Activated naive CD8-positive, alpha-beta T cell treated with anti-CD3 and anti-CD28 coated beads, Interleukin-2, amount 50 U/mL, for 24 hours (primary cell): ENCODE measurements around the gene MACROD1.

Experiments
- ATAC-seq: fragments of 150-1000 bp; cut with Tn5 transposase; one replicate; pipeline ENCODE4 v1.10.0; 2021
- DNase-seq: peaks from one replicate; pipeline ENCODE4 v3.0.0; 2021
- H3K27ac Mint-ChIP-seq: one replicate; pipeline ENCODE4 v1.8.0; 2021; ENCODE audit warnings: mild to moderate bottlenecking, mixed read lengths
- H3K27me3 Mint-ChIP-seq: one replicate; pipeline ENCODE4 v1.8.0; 2021; ENCODE audit warnings: mixed read lengths
- H3K36me3 Mint-ChIP-seq: one replicate; pipeline ENCODE4 v1.8.0; 2021; ENCODE audit warnings: low read depth, mixed read lengths
- H3K4me1 Mint-ChIP-seq: one replicate; pipeline ENCODE4 v1.8.0; 2021; ENCODE audit warnings: mixed read lengths
- H3K4me3 Mint-ChIP-seq: one replicate; pipeline ENCODE4 v1.8.0; 2021; ENCODE audit warnings: mild to moderate bottlenecking, moderate library complexity, mixed read lengths
- H3K9me3 Mint-ChIP-seq: one replicate; pipeline ENCODE4 v1.8.0; 2021; ENCODE audit warnings: mixed read lengths

MACROD1 gene

DNA sequence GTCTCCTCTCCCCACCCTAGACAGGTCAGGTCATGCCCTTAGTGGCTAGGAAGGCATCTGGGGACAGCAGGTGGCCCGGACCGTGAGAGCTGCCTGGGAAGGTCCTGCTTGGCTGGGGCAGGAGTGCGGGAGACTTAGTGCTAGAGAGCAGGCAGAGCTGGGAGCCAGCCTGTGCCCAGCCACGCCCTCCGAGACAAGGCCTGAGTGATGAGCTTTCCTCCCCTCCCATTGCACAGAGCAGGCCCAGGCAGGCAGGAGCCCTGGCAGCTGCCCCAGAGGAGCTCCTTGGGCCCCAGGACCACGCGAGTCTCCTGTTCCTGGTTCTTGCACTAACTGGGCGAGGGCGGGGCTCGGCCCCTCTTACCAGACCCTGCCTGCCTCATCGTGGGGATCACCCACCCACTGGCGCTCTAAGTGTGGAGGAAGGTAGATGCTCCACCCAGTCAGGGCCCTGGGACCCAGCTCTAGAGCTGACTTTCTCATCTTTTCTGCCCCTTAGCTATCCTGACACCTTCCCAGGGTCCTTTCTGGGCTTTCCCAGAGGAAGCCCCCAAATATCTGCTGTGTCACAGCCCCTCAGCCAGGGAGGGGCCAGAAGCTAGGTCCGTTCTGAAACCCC, 44.9 kb downstream of the MACROD1 start:
- ATAC-seq (no peak), DNase-seq (no peak)
- Mint-ChIP-seq H3K4me3 (no peak overlapping the region), H3K9me3 (no peaks in the 10 kb centered on the region), H3K27ac (peak overlapping the region; percentile 39), H3K4me1 (peaks cover 19% of the 10 kb centered on the region), H3K36me3 (peaks cover 1% of the 10 kb centered on the region), H3K27me3 (no peaks in the 10 kb centered on the region)

GRCh38 chr11:64119700-64120099, 46.2 kb downstream of the MACROD1 start:
- ATAC-seq (no peak), DNase-seq (no peak)
- Mint-ChIP-seq H3K27me3 (no peaks in the 10 kb centered on the region), H3K27ac (peak overlapping the region; percentile 49), H3K9me3 (no peaks in the 10 kb centered on the region), H3K4me3 (no peak overlapping the region), H3K36me3 (peaks cover 1% of the 10 kb centered on the region), H3K4me1 (peaks cover 16% of the 10 kb centered on the region)

DNA sequence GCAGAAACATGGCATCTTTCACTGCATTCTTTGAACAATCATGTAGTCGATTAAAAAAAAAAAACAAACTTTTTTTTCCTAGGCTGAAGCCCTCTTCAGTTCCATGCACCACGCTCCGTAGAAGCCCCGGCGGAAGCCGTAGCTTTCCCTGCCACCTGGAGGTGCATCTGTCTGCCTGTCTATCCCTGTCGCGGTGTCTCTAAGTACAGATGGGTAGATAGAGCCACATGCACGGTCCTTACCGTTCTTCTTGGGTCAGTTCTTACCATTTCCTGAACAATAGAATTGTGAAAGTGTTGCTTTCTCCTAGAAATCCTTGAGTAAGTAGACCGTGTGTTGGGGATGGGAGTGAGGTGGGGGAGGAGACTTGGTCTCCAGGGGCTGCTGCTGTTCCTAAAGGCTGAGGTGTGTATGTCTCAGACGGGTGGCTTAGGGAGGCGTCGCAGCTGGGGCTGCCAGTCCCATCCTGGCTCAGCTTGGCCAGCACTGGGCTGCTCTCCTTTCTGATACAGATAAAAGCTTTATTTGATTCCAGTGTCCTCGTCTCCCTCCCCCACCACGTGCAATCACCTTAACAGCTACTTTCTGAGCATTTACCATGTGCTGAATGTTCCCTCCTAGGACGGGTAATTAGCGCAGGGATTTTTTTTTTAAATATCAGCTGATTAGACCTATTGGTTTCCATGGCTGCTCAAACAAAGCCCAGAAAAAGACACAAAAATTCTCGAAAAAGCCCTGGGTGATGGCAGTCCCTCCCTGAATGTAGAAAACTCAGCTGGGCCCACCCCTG, 46.8 kb downstream of the MACROD1 start:
- DNase-seq (no peak), ATAC-seq (no peak)
- peaks cover 1% of the 10 kb centered on the region for H3K36me3 Mint-ChIP-seq
- no peaks in the 10 kb centered on the region for H3K27me3 Mint-ChIP-seq
- H3K4me3 Mint-ChIP-seq: no peak overlapping the region
- H3K9me3 Mint-ChIP-seq: no peaks in the 10 kb centered on the region
- H3K4me1 Mint-ChIP-seq: peaks cover 16% of the 10 kb centered on the region
- no peak overlapping the region for H3K27ac Mint-ChIP-seq

DNA sequence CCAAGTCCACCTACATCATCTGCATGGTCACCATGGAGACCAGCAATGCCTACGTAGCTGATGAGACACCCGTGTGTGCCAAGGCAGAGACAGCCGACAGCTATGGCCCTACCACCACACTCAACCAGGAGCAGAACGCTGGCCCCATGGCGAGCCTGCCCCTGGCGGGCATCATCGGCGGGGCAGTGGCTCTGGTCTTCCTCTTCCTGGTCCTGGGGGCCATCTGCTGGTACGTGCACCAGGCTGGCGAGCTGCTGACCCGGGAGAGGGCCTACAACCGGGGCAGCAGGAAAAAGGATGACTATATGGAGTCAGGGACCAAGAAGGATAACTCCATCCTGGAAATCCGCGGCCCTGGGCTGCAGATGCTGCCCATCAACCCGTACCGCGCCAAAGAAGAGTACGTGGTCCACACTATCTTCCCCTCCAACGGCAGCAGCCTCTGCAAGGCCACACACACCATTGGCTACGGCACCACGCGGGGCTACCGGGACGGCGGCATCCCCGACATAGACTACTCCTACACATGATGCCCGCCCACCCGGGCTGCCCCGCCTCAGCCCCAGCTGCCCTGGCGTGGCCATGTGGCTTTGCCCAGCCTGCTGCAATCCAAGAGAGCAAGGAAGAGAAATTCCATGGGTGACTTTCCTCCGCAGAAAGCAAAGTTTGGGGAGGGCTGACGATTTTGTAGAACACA, 48.0 kb downstream of the MACROD1 start:
- Mint-ChIP-seq H3K27ac (no peak overlapping the region), H3K4me3 (no peak overlapping the region), H3K36me3 (peaks cover 1% of the 10 kb centered on the region), H3K27me3 (no peaks in the 10 kb centered on the region), H3K4me1 (peaks cover 16% of the 10 kb centered on the region), H3K9me3 (no peaks in the 10 kb centered on the region)
- ATAC-seq: no peak
- DNase-seq: no peak

DNA sequence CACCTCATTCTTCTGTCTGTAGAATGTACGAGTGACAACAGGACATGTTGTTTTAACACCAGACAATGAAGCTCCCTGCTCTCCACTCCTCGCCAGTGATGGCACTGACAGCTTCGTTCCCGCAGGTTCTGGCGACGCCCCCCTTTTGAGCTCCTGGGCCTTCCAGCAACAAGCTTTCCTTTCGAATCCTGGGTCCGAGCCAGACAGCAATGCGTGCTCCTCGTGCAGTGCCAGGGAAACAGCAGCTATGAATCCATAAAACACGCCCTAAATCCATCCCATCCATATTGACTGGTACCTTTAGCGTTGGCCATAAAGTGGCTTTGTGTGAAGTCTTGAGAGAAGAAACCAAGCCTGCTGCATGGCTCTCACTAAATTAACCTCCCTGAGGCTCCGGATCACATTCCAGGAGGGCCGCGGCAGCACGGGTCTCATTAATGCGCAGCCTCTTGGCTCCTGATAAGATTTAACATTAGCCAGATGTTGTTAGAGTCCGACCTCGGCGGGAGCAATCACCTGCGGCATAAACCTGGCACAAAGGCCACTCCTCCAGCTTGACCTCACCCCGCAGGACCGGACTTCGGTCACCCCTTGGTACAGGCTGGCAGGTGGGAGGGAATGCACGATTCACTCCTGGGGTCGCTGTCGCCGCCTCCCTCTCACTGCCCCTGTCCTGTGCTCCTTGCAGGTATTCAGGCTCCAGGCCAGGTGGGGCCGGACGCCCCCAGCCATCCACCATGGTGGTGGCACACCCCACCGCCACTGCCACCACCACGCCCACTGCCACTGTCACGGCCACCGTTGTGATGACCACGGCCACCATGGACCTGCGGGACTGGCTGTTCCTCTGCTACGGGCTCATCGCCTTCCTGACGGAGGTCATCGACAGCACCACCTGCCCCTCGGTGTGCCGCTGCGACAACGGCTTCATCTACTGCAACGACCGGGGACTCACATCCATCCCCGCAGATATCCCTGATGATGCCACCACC, 50.1 kb downstream of the MACROD1 start:
- DNase-seq (no peak), ATAC-seq (no peak)
- Mint-ChIP-seq H3K27me3 (no peaks in the 10 kb centered on the region), H3K36me3 (peaks cover 1% of the 10 kb centered on the region), H3K27ac (no peak overlapping the region), H3K4me1 (peaks cover 4% of the 10 kb centered on the region), H3K9me3 (no peaks in the 10 kb centered on the region), H3K4me3 (no peak overlapping the region)

- no peaks in the 10 kb centered on the region for H3K27me3 Mint-ChIP-seq
- H3K9me3 Mint-ChIP-seq: no peaks in the 10 kb centered on the region
- no peak for ATAC-seq
- no peak overlapping the region for H3K4me3 Mint-ChIP-seq
- no peaks in the 10 kb centered on the region for H3K4me1 Mint-ChIP-seq
- H3K36me3 Mint-ChIP-seq: no peaks in the 10 kb centered on the region
- no peak overlapping the region for H3K27ac Mint-ChIP-seq
- no peak for DNase-seq
These were observed 51.7 kb downstream of the MACROD1 start for GRCh38 chr11:64114231-64114630.

GRCh38 chr11:64113462-64113780, 52.5 kb downstream of the MACROD1 start:
- no peak overlapping the region for H3K27ac Mint-ChIP-seq
- H3K4me3 Mint-ChIP-seq: no peak overlapping the region
- no peaks in the 10 kb centered on the region for H3K36me3 Mint-ChIP-seq
- no peak for ATAC-seq
- DNase-seq: no peak
- no peaks in the 10 kb centered on the region for H3K9me3 Mint-ChIP-seq
- no peaks in the 10 kb centered on the region for H3K4me1 Mint-ChIP-seq
- H3K27me3 Mint-ChIP-seq: no peaks in the 10 kb centered on the region

DNA sequence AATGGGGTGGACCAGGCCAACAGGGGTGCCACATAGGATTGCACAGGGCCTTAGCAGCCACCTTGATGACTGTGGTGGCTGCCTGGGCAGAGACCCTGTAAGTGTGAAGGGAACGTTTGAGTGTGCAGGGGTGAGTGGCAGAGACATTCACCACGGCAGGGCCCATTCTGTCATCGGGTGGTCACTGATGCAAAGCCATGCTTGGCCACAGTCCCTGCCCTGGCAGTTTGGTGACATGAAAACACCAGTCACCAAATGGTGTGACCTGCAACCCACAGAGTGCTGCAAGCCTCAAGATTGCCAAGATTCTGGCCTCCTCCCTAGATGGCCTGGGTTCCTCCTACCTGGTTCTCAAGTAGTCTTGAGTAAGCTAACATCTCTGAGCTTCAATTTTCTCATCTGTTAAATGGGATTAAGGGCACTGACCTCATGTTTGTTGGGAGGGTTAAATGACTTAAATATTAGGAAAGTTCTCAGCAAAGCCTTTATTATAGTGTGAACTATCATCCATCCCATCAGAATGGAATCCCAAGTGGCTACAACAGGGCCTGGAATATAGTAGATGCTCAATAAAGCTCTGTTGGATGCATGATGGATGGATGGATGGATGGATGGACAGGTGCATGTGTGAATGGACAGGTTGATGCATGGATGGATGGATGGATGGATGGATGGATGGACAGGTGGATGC, 53.0 kb downstream of the MACROD1 start:
- Mint-ChIP-seq H3K9me3 (no peaks in the 10 kb centered on the region), H3K4me1 (no peaks in the 10 kb centered on the region), H3K4me3 (no peak overlapping the region), H3K27me3 (no peaks in the 10 kb centered on the region), H3K36me3 (no peaks in the 10 kb centered on the region), H3K27ac (no peak overlapping the region)
- DNase-seq (no peak), ATAC-seq (no peak)

- no peak overlapping the region for H3K4me3 Mint-ChIP-seq
- ATAC-seq: no peak
- no peak overlapping the region for H3K27ac Mint-ChIP-seq
- no peaks in the 10 kb centered on the region for H3K4me1 Mint-ChIP-seq
- no peaks in the 10 kb centered on the region for H3K27me3 Mint-ChIP-seq
- no peaks in the 10 kb centered on the region for H3K9me3 Mint-ChIP-seq
- DNase-seq: no peak
- no peaks in the 10 kb centered on the region for H3K36me3 Mint-ChIP-seq
These were observed 55.2 kb downstream of the MACROD1 start for GRCh38 chr11:64110465-64111375.

- H3K4me3 Mint-ChIP-seq: no peak overlapping the region
- no peaks in the 10 kb centered on the region for H3K27me3 Mint-ChIP-seq
- H3K27ac Mint-ChIP-seq: no peak overlapping the region
- ATAC-seq (no peak), DNase-seq (no peak)
- no peaks in the 10 kb centered on the region for H3K4me1 Mint-ChIP-seq
- no peaks in the 10 kb centered on the region for H3K36me3 Mint-ChIP-seq
- H3K9me3 Mint-ChIP-seq: no peaks in the 10 kb centered on the region
These were observed 56.6 kb downstream of the MACROD1 start for GRCh38 chr11:64109332-64109731.

DNA sequence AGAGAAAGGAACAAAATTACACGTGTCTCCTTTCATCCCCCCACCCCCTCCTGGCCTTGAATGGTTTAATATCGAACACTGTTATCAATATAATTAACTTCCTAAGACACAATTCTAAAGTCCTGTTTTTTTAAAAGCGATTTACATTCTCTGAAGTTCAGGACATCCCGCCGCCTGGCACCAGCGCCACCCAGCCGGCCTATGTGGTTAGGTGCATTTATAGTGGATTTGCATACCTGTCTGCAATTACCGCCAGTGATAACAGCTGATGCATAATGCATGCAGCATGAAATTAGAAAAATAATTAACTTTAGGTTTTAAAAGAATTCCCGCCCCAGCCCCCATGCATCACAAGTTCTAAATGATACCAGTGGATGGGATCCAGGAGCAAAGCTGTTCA, 58.6 kb downstream of the MACROD1 start:
- H3K27ac Mint-ChIP-seq: no peak overlapping the region
- H3K4me3 Mint-ChIP-seq: no peak overlapping the region
- no peaks in the 10 kb centered on the region for H3K9me3 Mint-ChIP-seq
- ATAC-seq: no peak
- no peaks in the 10 kb centered on the region for H3K4me1 Mint-ChIP-seq
- no peak for DNase-seq
- H3K36me3 Mint-ChIP-seq: no peaks in the 10 kb centered on the region
- H3K27me3 Mint-ChIP-seq: no peaks in the 10 kb centered on the region

DNA sequence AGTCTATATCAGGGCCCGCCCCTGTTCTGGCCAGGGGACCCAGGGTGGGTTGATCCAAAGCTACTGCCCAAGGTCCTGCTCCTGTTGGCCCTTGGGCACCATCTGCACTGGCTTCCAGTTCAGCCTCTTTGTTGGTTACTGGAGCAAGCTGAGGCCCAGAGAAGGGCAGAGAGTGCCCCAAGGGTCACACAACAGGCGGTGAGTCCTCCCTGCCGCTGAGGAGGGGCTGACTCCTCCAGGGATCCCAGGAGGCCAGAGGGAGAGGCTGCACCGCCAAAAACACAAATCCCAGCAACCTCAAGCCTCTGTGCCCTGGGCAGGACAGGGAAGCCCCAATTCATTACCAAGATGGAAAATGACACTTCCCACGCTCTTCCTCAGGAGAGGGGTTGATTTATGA, 61.3 kb downstream of the MACROD1 start:
- ATAC-seq (no peak), DNase-seq (no peak)
- no peak overlapping the region for H3K4me3 Mint-ChIP-seq
- H3K9me3 Mint-ChIP-seq: no peaks in the 10 kb centered on the region
- no peak overlapping the region for H3K27ac Mint-ChIP-seq
- no peaks in the 10 kb centered on the region for H3K4me1 Mint-ChIP-seq
- H3K27me3 Mint-ChIP-seq: no peaks in the 10 kb centered on the region
- no peaks in the 10 kb centered on the region for H3K36me3 Mint-ChIP-seq

- H3K4me3 Mint-ChIP-seq: no peak overlapping the region
- no peaks in the 10 kb centered on the region for H3K4me1 Mint-ChIP-seq
- no peaks in the 10 kb centered on the region for H3K9me3 Mint-ChIP-seq
- H3K27me3 Mint-ChIP-seq: no peaks in the 10 kb centered on the region
- H3K36me3 Mint-ChIP-seq: no peaks in the 10 kb centered on the region
- ATAC-seq: no peak
- DNase-seq: no peak
- no peak overlapping the region for H3K27ac Mint-ChIP-seq
These were observed 62.5 kb downstream of the MACROD1 start for GRCh38 chr11:64103277-64103985.
